Fibroblast of skin of right biceps (primary cell): ENCODE results near the gene PLCXD1.
"Not testable (repeated sequence)": the region's sequence is repeated elsewhere in the genome, so short reads cannot be mapped to it uniquely, and the experiment has no call there.

Experiments used
- DNase-seq: peaks from one replicate; pipeline ENCODE4 v3.0.0-alpha.2; 2013

The PLCXD1 gene

GRCh38 chrX:318068-318738, 37.0 kb downstream of the PLCXD1 start:
- peak; percentile 99 for DNase-seq

GRCh38 chrX:318739-319578, 37.8 kb downstream of the PLCXD1 start, which contains the start of gene GTPBP6:
Gene GTPBP6 (minus strand): TSS chrX:318796. CDS start chrX:318787, 9 bp downstream.
- peak; percentile 100 for DNase-seq

GRCh38 chrX:319579-320125, 38.5 kb downstream of the PLCXD1 start:
- DNase-seq, result no peak

GRCh38 chrX:320126-320783, 39.1 kb downstream of the PLCXD1 start:
- DNase-seq, result no peak

- DNase-seq, result peak; percentile 54
Measured at GRCh38 chrX:323721-324628, 42.8 kb downstream of the PLCXD1 start.

- DNase-seq, result peak; percentile 28
Measured at GRCh38 chrX:324664-325063, 43.5 kb downstream of the PLCXD1 start.

- DNase-seq, result no peak
Measured at GRCh38 chrX:327660-328126, 46.5 kb downstream of the PLCXD1 start.

GRCh38 chrX:329291-329910, 48.2 kb downstream of the PLCXD1 start:
- DNase-seq, result no peak

GRCh38 chrX:330141-330725, 49.1 kb downstream of the PLCXD1 start:
- DNase-seq, result not testable (repeated sequence)

- no peak for DNase-seq
Measured at GRCh38 chrX:330726-331150, 49.6 kb downstream of the PLCXD1 start.

GRCh38 chrX:331151-331824, 50.1 kb downstream of the PLCXD1 start:
- peak; percentile 69 for DNase-seq

GRCh38 chrX:331825-332495, 50.8 kb downstream of the PLCXD1 start:
- no peak for DNase-seq

- no peak for DNase-seq
Measured at GRCh38 chrX:332496-332860, 51.3 kb downstream of the PLCXD1 start.

- DNase-seq, result no peak
Measured at GRCh38 chrX:332916-333610, 51.9 kb downstream of the PLCXD1 start.

GRCh38 chrX:333611-334311, 52.6 kb downstream of the PLCXD1 start:
- DNase-seq, result no peak

- DNase-seq, result no peak
Measured at GRCh38 chrX:334331-334891, 53.2 kb downstream of the PLCXD1 start.

GRCh38 chrX:334971-335757, 54.0 kb downstream of the PLCXD1 start:
- DNase-seq, result no peak

GRCh38 chrX:335758-336155, 54.6 kb downstream of the PLCXD1 start:
- no peak for DNase-seq
